Amygdala (tissue), 56 donors: ENCODE measurements around the gene PHLDA1.

Source experiments
- DNase-seq, 56 donors: peaks; one replicate each; lab custom pipeline; 2025; lab: John Stamatoyannopoulos, UW

The PHLDA1 gene

GRCh38 chr12:76031414-76032042 is at the start of gene PHLDA1:
Gene PHLDA1 (minus strand): TSS chr12:76031776.
- DNase-seq = peak; percentile 29 to 95 (median 89)

- no peak for DNase-seq
Measured at GRCh38 chr12:76080729-76081415, 49.3 kb upstream of the PHLDA1 start.

DNA sequence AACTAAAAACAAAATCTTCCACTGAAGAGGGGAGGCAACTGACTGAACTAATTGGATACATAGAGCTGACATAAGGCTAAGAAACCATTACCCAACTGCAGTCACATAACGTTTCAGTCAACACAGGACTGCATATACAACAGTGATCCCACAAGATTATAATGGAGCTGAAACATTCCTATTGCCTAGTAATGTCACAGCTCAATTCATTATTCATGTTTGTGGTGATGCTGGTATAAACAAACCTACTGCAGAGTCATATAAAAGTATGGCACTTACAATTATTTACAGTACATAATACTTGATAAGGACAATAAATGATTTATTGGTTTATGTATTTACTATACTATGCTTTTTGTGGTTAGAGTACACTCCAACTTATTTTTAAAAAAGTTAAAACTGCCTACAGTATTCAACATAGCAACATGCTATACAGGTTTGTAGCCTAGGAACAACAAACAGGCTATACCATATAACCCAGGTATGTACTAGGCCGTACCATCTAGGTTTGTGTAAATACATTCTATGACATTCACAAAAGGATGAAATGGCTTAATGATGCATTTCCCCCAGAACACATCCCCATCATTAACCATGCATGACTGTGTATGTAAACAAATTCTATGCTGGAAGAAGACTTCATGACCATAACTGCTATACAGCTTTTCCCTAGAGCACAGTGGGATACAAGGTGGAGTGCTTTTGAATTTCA is 48.6 kb upstream of the PHLDA1 start:
- no peak for DNase-seq

DNA sequence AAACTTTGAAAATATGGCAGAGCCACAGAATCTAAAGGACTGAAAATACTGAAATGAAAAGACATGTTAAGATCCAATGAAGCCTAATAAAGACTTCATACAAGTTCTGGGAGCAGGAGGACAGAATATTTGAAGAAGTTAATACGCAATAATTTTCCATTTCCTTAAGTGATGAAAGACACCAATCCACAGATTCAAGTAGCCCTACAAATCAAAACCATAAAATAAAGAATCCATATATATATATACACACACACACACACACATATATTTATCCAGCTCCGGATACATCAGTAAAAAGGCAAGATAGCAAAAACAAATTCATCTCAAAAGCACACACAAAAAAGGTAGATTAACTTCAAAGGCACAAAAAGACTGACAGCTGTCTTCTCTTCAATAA is 47.2 kb upstream of the PHLDA1 start:
- DNase-seq = no peak

GRCh38 chr12:76075448-76075847 is 43.9 kb upstream of the PHLDA1 start:
- no peak for DNase-seq

- DNase-seq = no peak
Measured at GRCh38 chr12:76074701-76075336, 43.2 kb upstream of the PHLDA1 start.

- no peak for DNase-seq
Measured at GRCh38 chr12:76073561-76073960, 42.0 kb upstream of the PHLDA1 start.

GRCh38 chr12:76072568-76072967 is 41.0 kb upstream of the PHLDA1 start:
- DNase-seq = no peak

- no peak for DNase-seq
Measured at GRCh38 chr12:76069339-76069738, 37.8 kb upstream of the PHLDA1 start.

GRCh38 chr12:76065917-76066316 is 34.3 kb upstream of the PHLDA1 start:
- no peak for DNase-seq

- no peak for DNase-seq
Measured at GRCh38 chr12:76064904-76065303, 33.3 kb upstream of the PHLDA1 start.

DNA sequence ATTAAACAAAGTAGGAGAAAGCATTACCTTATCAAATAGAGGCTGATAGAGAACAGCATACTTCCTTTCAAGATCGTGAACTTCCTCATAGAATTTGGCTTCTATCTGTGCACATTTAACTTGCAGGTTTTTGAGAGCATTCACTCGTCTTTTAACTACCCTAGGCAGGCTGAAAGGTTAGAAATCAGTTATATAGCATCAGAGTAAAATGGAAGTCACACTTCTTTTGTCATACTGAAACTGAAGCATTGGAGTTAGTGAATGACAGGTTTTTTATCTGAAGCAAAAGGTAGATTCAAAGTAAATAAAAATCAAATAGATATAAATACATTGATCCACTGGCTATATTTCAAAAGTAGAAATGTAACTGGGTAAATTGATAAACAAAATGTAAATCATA is 28.5 kb upstream of the PHLDA1 start:
- no peak for DNase-seq

DNA sequence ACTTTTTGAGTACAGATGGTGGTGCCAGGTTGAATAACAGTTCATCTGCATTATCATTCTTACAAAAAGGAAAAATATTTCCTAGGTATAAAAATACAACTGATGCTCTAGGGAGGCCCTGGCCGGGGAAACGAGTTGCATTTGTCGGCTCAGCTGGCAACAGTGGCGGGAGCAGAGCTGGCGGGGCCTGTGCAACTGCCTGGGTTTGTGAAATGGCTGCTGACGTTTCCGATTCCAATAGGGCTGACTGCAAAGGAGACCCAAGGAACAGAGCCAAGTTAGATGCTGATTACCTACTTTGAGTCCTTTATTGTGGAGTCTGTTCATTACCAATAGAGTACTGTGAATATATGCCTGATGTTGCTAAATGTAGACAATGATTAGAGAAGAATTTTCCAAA is 25.8 kb upstream of the PHLDA1 start:
- DNase-seq = peak in 17 of 56 donors; percentile 1 to 39 (median 12)

- no peak for DNase-seq
Measured at GRCh38 chr12:76055393-76055792, 23.8 kb upstream of the PHLDA1 start.

DNA sequence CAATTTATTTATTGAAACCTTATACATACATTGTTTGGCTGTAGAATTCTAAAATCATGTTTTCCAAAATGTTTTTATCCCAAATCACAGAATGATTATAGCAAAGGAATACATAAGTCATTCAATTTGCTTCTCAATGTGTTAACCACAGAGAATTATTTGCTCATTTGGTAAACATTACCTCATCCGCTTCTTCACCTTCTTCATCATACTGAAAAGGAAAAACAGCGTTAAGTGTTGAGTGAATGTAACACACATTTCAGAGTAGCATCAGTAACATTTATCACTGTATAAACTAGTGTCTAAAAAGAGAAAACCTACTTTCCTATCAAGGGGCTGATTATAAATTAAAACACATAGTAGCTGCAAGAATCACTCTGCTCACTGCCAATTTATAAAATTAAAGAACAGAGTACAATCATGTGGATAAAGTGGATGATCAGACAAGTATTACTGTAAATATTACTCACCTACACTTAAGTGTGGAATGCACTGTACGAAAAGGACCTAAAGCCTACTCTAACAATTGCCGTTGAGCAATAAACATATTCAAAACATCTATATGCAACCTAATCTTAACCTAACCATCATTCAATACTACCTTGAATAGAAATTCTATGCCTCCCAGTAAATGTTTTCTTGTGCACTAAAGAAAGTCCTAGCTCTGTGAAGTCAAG is 18.1 kb upstream of the PHLDA1 start:
- DNase-seq = no peak

DNA sequence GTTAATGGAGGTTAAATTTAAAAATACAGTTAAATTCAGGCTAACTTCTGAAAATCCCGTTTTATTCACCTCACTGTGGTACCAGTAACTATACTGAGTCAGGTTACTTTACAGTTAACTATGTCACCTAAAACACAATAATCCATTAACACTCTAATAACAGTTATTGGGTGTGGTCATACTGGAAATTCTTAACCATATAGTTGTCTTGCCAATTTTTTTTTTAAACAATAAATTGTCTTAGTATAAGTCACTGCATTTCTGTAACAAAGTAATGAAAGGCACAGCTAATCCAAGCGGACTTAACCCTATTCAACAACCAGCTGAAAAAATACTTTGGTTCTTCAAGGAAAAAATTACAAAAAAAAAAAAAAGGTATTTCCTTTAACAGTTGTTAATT is 16.2 kb upstream of the PHLDA1 start:
- no peak for DNase-seq

DNA sequence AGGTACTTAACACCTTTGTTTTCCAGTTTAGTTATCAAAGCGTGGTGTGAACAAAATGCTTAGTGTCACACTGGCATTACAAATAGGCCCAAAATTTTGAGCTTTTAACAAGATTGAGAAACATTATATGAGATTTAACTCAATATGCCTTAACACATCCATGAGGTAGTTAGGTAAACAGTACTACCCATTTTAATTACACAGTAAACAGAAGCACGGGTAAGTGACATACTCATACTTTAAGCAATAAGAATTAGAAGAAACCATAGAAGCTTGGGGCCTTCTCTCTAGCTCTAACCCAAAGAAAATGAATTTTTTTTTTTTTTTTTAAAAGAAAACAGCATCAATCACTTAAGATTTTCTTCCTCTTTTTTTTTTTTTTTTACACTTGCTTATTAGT is 15.5 kb upstream of the PHLDA1 start:
- no peak for DNase-seq

GRCh38 chr12:76043377-76043776 is 11.8 kb upstream of the PHLDA1 start:
- no peak for DNase-seq

- no peak for DNase-seq
Measured at GRCh38 chr12:76042147-76042546, 10.6 kb upstream of the PHLDA1 start.

- DNase-seq = no peak
Measured at GRCh38 chr12:76041406-76041805, 9.8 kb upstream of the PHLDA1 start.

DNA sequence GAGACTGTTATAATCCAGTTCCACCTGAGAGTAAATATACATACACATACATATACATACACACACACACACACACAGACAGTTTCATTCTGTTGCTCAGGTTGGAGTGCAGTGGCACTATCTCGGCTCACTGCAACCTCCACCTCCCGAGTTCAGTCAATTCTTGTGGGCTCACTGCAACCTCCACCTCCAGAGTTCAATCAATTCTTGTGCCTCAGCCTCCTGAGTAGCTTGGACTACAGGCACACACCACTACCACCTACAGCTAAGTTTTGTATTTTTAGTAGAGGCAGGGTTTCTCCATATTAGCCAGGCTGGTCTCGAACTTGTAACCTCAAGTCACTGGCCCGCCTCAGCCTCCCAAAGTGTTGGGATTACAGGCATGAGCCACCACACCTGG is 8.9 kb upstream of the PHLDA1 start:
- DNase-seq = no peak
